Measurements from ENCODE around the gene S100A7A. TPM values are rescaled to one million over a fixed set of nuclear protein-coding genes. Genes with fewer than 3 reads are reported as not detected.
"Not testable (repeated sequence)": the region's sequence is repeated elsewhere in the genome, so short reads cannot be mapped to it uniquely, and the experiment has no call there.

The S100A7A gene
- total RNA-seq, 1 donor from 2014 or later, result not detected

GRCh38 chr1:153418758-153419435 is 2.6 kb downstream of the S100A7A start:
- H3K4me1 ChIP-seq (ENCODE audit: control insufficient read depth in 3 of 3, insufficient read depth in 3 of 3, low read length in 3 of 3); H3K9ac ChIP-seq (ENCODE audit: low read depth in 1 of 3, low read length in 3 of 3); H3K27me3 ChIP-seq (ENCODE audit: control insufficient read depth in 3 of 3, insufficient read depth in 3 of 3, low read length in 3 of 3); H3K27ac ChIP-seq (ENCODE audit: low read depth, low read length); H3K36me3 ChIP-seq (ENCODE audit: control insufficient read depth in 3 of 3, insufficient read depth in 3 of 3, low read length in 3 of 3); H3K9me3 ChIP-seq (ENCODE audit: control insufficient read depth in 3 of 3, low read length in 3 of 3); H3K4me3 ChIP-seq (ENCODE audit: low read length in 3 of 3): not testable (repeated sequence)

- not testable (repeated sequence) for H3K9me3 ChIP-seq (ENCODE audit: control insufficient read depth in 3 of 3, low read length in 3 of 3); H3K36me3 ChIP-seq (ENCODE audit: control insufficient read depth in 3 of 3, insufficient read depth in 3 of 3, low read length in 3 of 3); H3K4me1 ChIP-seq (ENCODE audit: control insufficient read depth in 3 of 3, insufficient read depth in 3 of 3, low read length in 3 of 3); H3K9ac ChIP-seq (ENCODE audit: low read depth in 1 of 3, low read length in 3 of 3); H3K27me3 ChIP-seq (ENCODE audit: control insufficient read depth in 3 of 3, insufficient read depth in 3 of 3, low read length in 3 of 3); H3K4me3 ChIP-seq (ENCODE audit: low read length in 3 of 3); H3K27ac ChIP-seq (ENCODE audit: low read depth, low read length)
These were observed 3.1 kb downstream of the S100A7A start for GRCh38 chr1:153419436-153419793.

GRCh38 chr1:153420306-153420705 is 4.0 kb downstream of the S100A7A start:
- H3K27me3 ChIP-seq (ENCODE audit: control insufficient read depth in 3 of 3, insufficient read depth in 3 of 3, low read length in 3 of 3), result peaks cover 2 to 4% (median 4%) of the 10 kb centered on the region in 3 donors
- no peaks in the 10 kb centered on the region for H3K4me1 ChIP-seq (ENCODE audit: control insufficient read depth in 3 of 3, insufficient read depth in 3 of 3, low read length in 3 of 3)
- no peaks in the 10 kb centered on the region for H3K9me3 ChIP-seq (ENCODE audit: control insufficient read depth in 3 of 3, low read length in 3 of 3)
- H3K4me3 ChIP-seq (ENCODE audit: low read length in 3 of 3), result no peak overlapping the region
- no peak overlapping the region for H3K9ac ChIP-seq (ENCODE audit: low read depth in 1 of 3, low read length in 3 of 3)
- no peak overlapping the region for H3K27ac ChIP-seq (ENCODE audit: low read depth, low read length)
- no peaks in the 10 kb centered on the region for H3K36me3 ChIP-seq (ENCODE audit: control insufficient read depth in 3 of 3, insufficient read depth in 3 of 3, low read length in 3 of 3)

- no peak overlapping the region for H3K27ac ChIP-seq (ENCODE audit: low read depth, low read length)
- no peak overlapping the region for H3K9ac ChIP-seq (ENCODE audit: low read depth in 1 of 3, low read length in 3 of 3)
- peaks cover 2 to 7% (median 4%) of the 10 kb centered on the region in 3 donors for H3K27me3 ChIP-seq (ENCODE audit: control insufficient read depth in 3 of 3, insufficient read depth in 3 of 3, low read length in 3 of 3)
- H3K36me3 ChIP-seq (ENCODE audit: control insufficient read depth in 3 of 3, insufficient read depth in 3 of 3, low read length in 3 of 3), result no peaks in the 10 kb centered on the region
- H3K4me3 ChIP-seq (ENCODE audit: low read length in 3 of 3), result no peak overlapping the region
- no peaks in the 10 kb centered on the region for H3K4me1 ChIP-seq (ENCODE audit: control insufficient read depth in 3 of 3, insufficient read depth in 3 of 3, low read length in 3 of 3)
- H3K9me3 ChIP-seq (ENCODE audit: control insufficient read depth in 3 of 3, low read length in 3 of 3), result no peaks in the 10 kb centered on the region
These were observed 6.2 kb downstream of the S100A7A start for GRCh38 chr1:153422450-153423068.

- Histone ChIP-seq H3K4me3 (ENCODE audit: low read length in 3 of 3) (no peak overlapping the region), H3K36me3 (ENCODE audit: control insufficient read depth in 3 of 3, insufficient read depth in 3 of 3, low read length in 3 of 3) (no peaks in the 10 kb centered on the region), H3K27me3 (ENCODE audit: control insufficient read depth in 3 of 3, insufficient read depth in 3 of 3, low read length in 3 of 3) (peaks cover 8 to 9% (median 9%) of the 10 kb centered on the region in 3 donors), H3K27ac (ENCODE audit: low read depth, low read length) (no peak overlapping the region), H3K9ac (ENCODE audit: low read depth in 1 of 3, low read length in 3 of 3) (no peak overlapping the region), H3K4me1 (ENCODE audit: control insufficient read depth in 3 of 3, insufficient read depth in 3 of 3, low read length in 3 of 3) (no peaks in the 10 kb centered on the region), H3K9me3 (ENCODE audit: control insufficient read depth in 3 of 3, low read length in 3 of 3) (no peaks in the 10 kb centered on the region)
These were observed 10.5 kb downstream of the S100A7A start for GRCh38 chr1:153426809-153427208.

GRCh38 chr1:153428073-153428638 is 11.8 kb downstream of the S100A7A start:
- no peaks in the 10 kb centered on the region for H3K9me3 ChIP-seq (ENCODE audit: control insufficient read depth in 3 of 3, low read length in 3 of 3)
- H3K27ac ChIP-seq (ENCODE audit: low read depth, low read length), result no peak overlapping the region
- H3K36me3 ChIP-seq (ENCODE audit: control insufficient read depth in 3 of 3, insufficient read depth in 3 of 3, low read length in 3 of 3), result no peaks in the 10 kb centered on the region
- H3K9ac ChIP-seq (ENCODE audit: low read depth in 1 of 3, low read length in 3 of 3), result no peak overlapping the region
- H3K27me3 ChIP-seq (ENCODE audit: control insufficient read depth in 3 of 3, insufficient read depth in 3 of 3, low read length in 3 of 3), result peaks cover 8 to 9% (median 9%) of the 10 kb centered on the region in 3 donors
- H3K4me3 ChIP-seq (ENCODE audit: low read length in 3 of 3), result no peak overlapping the region
- H3K4me1 ChIP-seq (ENCODE audit: control insufficient read depth in 3 of 3, insufficient read depth in 3 of 3, low read length in 3 of 3), result no peaks in the 10 kb centered on the region

GRCh38 chr1:153428791-153429190 is 12.5 kb downstream of the S100A7A start:
- H3K4me1 ChIP-seq (ENCODE audit: control insufficient read depth in 3 of 3, insufficient read depth in 3 of 3, low read length in 3 of 3), result no peaks in the 10 kb centered on the region

GRCh38 chr1:153429266-153430165 is 13.2 kb downstream of the S100A7A start:
- Histone ChIP-seq H3K4me3 (ENCODE audit: low read length in 3 of 3) (no peak overlapping the region), H3K9me3 (ENCODE audit: control insufficient read depth in 3 of 3, low read length in 3 of 3) (no peaks in the 10 kb centered on the region), H3K4me1 (ENCODE audit: control insufficient read depth in 3 of 3, insufficient read depth in 3 of 3, low read length in 3 of 3) (no peaks in the 10 kb centered on the region), H3K36me3 (ENCODE audit: control insufficient read depth in 3 of 3, insufficient read depth in 3 of 3, low read length in 3 of 3) (no peaks in the 10 kb centered on the region), H3K27me3 (ENCODE audit: control insufficient read depth in 3 of 3, insufficient read depth in 3 of 3, low read length in 3 of 3) (peaks cover 8 to 10% (median 9%) of the 10 kb centered on the region in 3 donors), H3K27ac (ENCODE audit: low read depth, low read length) (no peak overlapping the region), H3K9ac (ENCODE audit: low read depth in 1 of 3, low read length in 3 of 3) (no peak overlapping the region)

More at GRCh38 chr1:153428791-153429190, 12.5 kb downstream of the S100A7A start:
- H3K9me3 ChIP-seq (ENCODE audit: control insufficient read depth in 3 of 3, low read length in 3 of 3), result no peaks in the 10 kb centered on the region
- H3K9ac ChIP-seq (ENCODE audit: low read depth in 1 of 3, low read length in 3 of 3), result no peak overlapping the region
- no peak overlapping the region for H3K27ac ChIP-seq (ENCODE audit: low read depth, low read length)
- H3K4me3 ChIP-seq (ENCODE audit: low read length in 3 of 3), result no peak overlapping the region
- no peaks in the 10 kb centered on the region for H3K36me3 ChIP-seq (ENCODE audit: control insufficient read depth in 3 of 3, insufficient read depth in 3 of 3, low read length in 3 of 3)
- H3K27me3 ChIP-seq (ENCODE audit: control insufficient read depth in 3 of 3, insufficient read depth in 3 of 3, low read length in 3 of 3), result peaks cover 8 to 9% (median 9%) of the 10 kb centered on the region in 3 donors

- no peaks in the 10 kb centered on the region for H3K9me3 ChIP-seq (ENCODE audit: control insufficient read depth in 3 of 3, low read length in 3 of 3)
- H3K4me1 ChIP-seq (ENCODE audit: control insufficient read depth in 3 of 3, insufficient read depth in 3 of 3, low read length in 3 of 3), result no peaks in the 10 kb centered on the region
- H3K27me3 ChIP-seq (ENCODE audit: control insufficient read depth in 3 of 3, insufficient read depth in 3 of 3, low read length in 3 of 3), result peaks cover 8 to 13% (median 9%) of the 10 kb centered on the region in 3 donors
- no peak overlapping the region for H3K27ac ChIP-seq (ENCODE audit: low read depth, low read length)
- H3K9ac ChIP-seq (ENCODE audit: low read depth in 1 of 3, low read length in 3 of 3), result no peak overlapping the region
- no peaks in the 10 kb centered on the region for H3K36me3 ChIP-seq (ENCODE audit: control insufficient read depth in 3 of 3, insufficient read depth in 3 of 3, low read length in 3 of 3)
- no peak overlapping the region for H3K4me3 ChIP-seq (ENCODE audit: low read length in 3 of 3)
These were observed 13.8 kb downstream of the S100A7A start for GRCh38 chr1:153430166-153430553.

Measured in skeletal muscle tissue (tissue), 4 donors.